HepG2 (cell line): ENCODE results near the gene ABCC12. TPM values are rescaled to one million over a fixed set of nuclear protein-coding genes. Genes with fewer than 3 reads are reported as not detected.

Source experiments
- AKAP8 ChIP-seq: sonication (generic); formaldehyde crosslinking; IDR thresholded peaks from 2 replicates; pipeline ENCODE4 v1.5.1; 2020; ENCODE audit warnings: mild to moderate bottlenecking, missing genetic modification reagents
- ATF4 ChIP-seq, 2 experiments: fragments of 450-650 bp in 1 of 2; sonication (generic) in 1 of 2; formaldehyde crosslinking; IDR thresholded peaks; 2 replicates each; pipeline versions ENCODE4 v1.5.0 to v1.8.0; 2020 to 2022; ENCODE audit warnings: mild to moderate bottlenecking in 1 of 2, missing genetic modification reagents in 1 of 2
- CREB1 ChIP-seq, 2 experiments: fragments of 450-650 bp in 1 of 2; IDR thresholded peaks; 2 replicates each; pipeline ENCODE4 v1.6.1; 2016 to 2017; ENCODE audit warnings: control low read depth in 1 of 2, mild to moderate bottlenecking in 1 of 2, missing compliant biosample characterization in 1 of 2, missing genetic modification characterization in 1 of 2
- DR1 ChIP-seq: sonication (generic); formaldehyde crosslinking; IDR thresholded peaks from 2 replicates; pipeline ENCODE4 v1.8.0; 2021; ENCODE audit warnings: mild to moderate bottlenecking, missing genetic modification reagents, inconsistent platforms
- FOSL2 ChIP-seq: sonication (generic); formaldehyde crosslinking; IDR thresholded peaks from 2 replicates; pipeline ENCODE4 v1.4.0; 2020; ENCODE audit warnings: missing genetic modification reagents
- FOXA1 ChIP-seq, 2 experiments: fragments of 450-650 bp in 1 of 2; sonication (generic) in 1 of 2; formaldehyde crosslinking in 1 of 2; IDR thresholded peaks; 2 replicates each; pipeline versions ENCODE4 v1.4.0 to v1.6.1; 2016 to 2020; ENCODE audit warnings: missing genetic modification reagents in 1 of 2
- FOXP4 ChIP-seq: sonication (generic); formaldehyde crosslinking; IDR thresholded peaks from 2 replicates; pipeline ENCODE4 v1.4.0; 2020; ENCODE audit warnings: missing genetic modification reagents
- HES4 ChIP-seq: sonication (generic); formaldehyde crosslinking; IDR thresholded peaks from 2 replicates; pipeline ENCODE4 v1.9.0; 2021; ENCODE audit warnings: mild to moderate bottlenecking, missing genetic modification reagents, borderline replicate concordance
- LBX2 ChIP-seq: sonication (generic); formaldehyde crosslinking; IDR thresholded peaks from 2 replicates; pipeline ENCODE4 v1.5.0; 2020; ENCODE audit warnings: missing genetic modification reagents, mild to moderate bottlenecking, borderline replicate concordance
- MNT ChIP-seq: fragments of 450-650 bp; IDR thresholded peaks from 2 replicates; pipeline ENCODE4 v1.6.1; 2016
- NFRKB ChIP-seq: fragments of 450-650 bp; IDR thresholded peaks from 2 replicates; pipeline ENCODE4 v1.6.1; 2017
- SUZ12 ChIP-seq: fragments of 150-350 bp; IDR thresholded peaks from 2 replicates; pipeline ENCODE4 v1.6.1; 2014; ENCODE audit warnings: low read depth, low read length
- TARDBP ChIP-seq: sonication (generic); formaldehyde crosslinking; IDR thresholded peaks from 2 replicates; pipeline ENCODE4 v1.8.0; 2022; ENCODE audit warnings: mild to moderate bottlenecking, missing genetic modification reagents
- TFAP4 ChIP-seq: sonication (generic); IDR thresholded peaks from 2 replicates; pipeline ENCODE4 v1.6.1; 2016; ENCODE audit warnings: low read depth, borderline replicate concordance
- THAP11 ChIP-seq: IDR thresholded peaks from 2 replicates; pipeline ENCODE4 v1.6.1; 2016; ENCODE audit warnings: missing biosample characterization, missing genetic modification reagents
- YY1 ChIP-seq: IDR thresholded peaks from 2 replicates; pipeline ENCODE4 v1.6.1; 2011; ENCODE audit warnings: low read length, low read depth, moderate library complexity, mild to moderate bottlenecking; ENCODE audit not compliant: insufficient read depth, insufficient replicate concordance
- ZBTB3 ChIP-seq: sonication (generic); formaldehyde crosslinking; IDR thresholded peaks from 2 replicates; pipeline ENCODE4 v1.4.0; 2020; ENCODE audit warnings: low read depth, mild to moderate bottlenecking, moderate library complexity, missing genetic modification reagents, borderline replicate concordance
- ZMYM3 ChIP-seq: sonication (generic); formaldehyde crosslinking; IDR thresholded peaks from 2 replicates; pipeline ENCODE4 v1.5.1; 2020; ENCODE audit warnings: mild to moderate bottlenecking, missing genetic modification reagents
- ZNF20 ChIP-seq: sonication (generic); formaldehyde crosslinking; IDR thresholded peaks from 2 replicates; pipeline ENCODE4 v1.4.0; 2020; ENCODE audit warnings: mild to moderate bottlenecking, moderate library complexity, missing genetic modification reagents
- ZNF335 ChIP-seq: sonication (generic); formaldehyde crosslinking; IDR thresholded peaks from 2 replicates; pipeline ENCODE4 v1.4.0; 2020; ENCODE audit warnings: missing genetic modification reagents
- ZNF672 ChIP-seq: sonication (generic); formaldehyde crosslinking; IDR thresholded peaks from 2 replicates; pipeline ENCODE4 v1.8.1; 2022; ENCODE audit warnings: missing genetic modification reagents
- ZNF792 ChIP-seq: IDR thresholded peaks from 2 replicates; pipeline ENCODE4 v1.6.1; 2016
- polyA plus RNA-seq, 8 experiments: library from polyadenylated mRNA; depleted of rRNA in 3 of 8; stranded (reverse) in 7 of 8; unstranded in 1 of 8; fragments of >200 nt; fragmentation: Illumina TruSeq in 4 of 8; extraction: Trizol in 4 of 8; gene quantifications; 2 replicates each; pipeline versions ENCODE4 v1.2.1 to v1.2.3, GENCODE V29; 2011 to 2016; ENCODE audit warnings: low read depth in 4 of 8, missing spikeins in 1 of 8, mixed read lengths in 1 of 8; ENCODE audit not compliant: insufficient read depth in 1 of 8
- total RNA-seq, 5 experiments: library from RNA; depleted of rRNA; stranded (reverse); fragments of >200 nt; fragmentation: Illumina TruSeq; extraction: Trizol; gene quantifications; 2 replicates each; pipeline ENCODE4 v1.2.3, GENCODE V29; 2016; ENCODE audit warnings: low read depth in 1 of 5

Gene ABCC12
- total and polyA plus RNA-seq, 2 of the 13 experiments (the other 11 are each of a cell fraction or from before 2014, with no cell fraction given), result not detected

GRCh38 chr16:48194828-48195556 lies 39.2 kb upstream of the ABCC12 start (continued):
- TF ChIP-seq ATF4 (CRISPR knock-in tag; IDR thresholded peaks at IDR 0.05) (no peak), FOSL2 (peak; percentile 61), ZNF792 (CRISPR knock-in tag) (0 out of 2 replicates have a peak, but pooled peaks have one; percentile 13), TFAP4 (no peak), ZBTB3 (CRISPR knock-in tag) (no peak), MNT (no peak), FOXA1 (IDR thresholded peaks at IDR 0.05) (no peak), FOXA1 (CRISPR knock-in tag; IDR thresholded peaks at IDR 0.05) (peak; percentile 88), ZNF672 (CRISPR knock-in tag) (no peak), SUZ12 (no peak), LBX2 (CRISPR knock-in tag) (no peak), CREB1 (IDR thresholded peaks at IDR 0.05) (no peak), CREB1 (CRISPR knock-in tag; IDR thresholded peaks at IDR 0.05) (no peak), YY1 (no peak), ZMYM3 (CRISPR knock-in tag) (peak; percentile 52), NFRKB (no peak), FOXP4 (CRISPR knock-in tag) (0 out of 2 replicates have a peak, but pooled peaks have one; percentile 40), AKAP8 (CRISPR knock-in tag) (no peak), ZNF335 (CRISPR knock-in tag) (no peak), TARDBP (CRISPR knock-in tag) (no peak), DR1 (CRISPR knock-in tag) (no peak), HES4 (CRISPR knock-in tag) (no peak), ZNF20 (CRISPR knock-in tag) (no peak), THAP11 (CRISPR knock-in tag) (0 out of 2 replicates have a peak, but pooled peaks have one; percentile 13)
